ENCODE measurements around the gene NOSTRIN. TPM values are rescaled to one million over a fixed set of nuclear protein-coding genes. Genes with fewer than 3 reads are reported as not detected.

NOSTRIN gene
- total RNA-seq, 1 donor from 2014 or later = 9.4 TPM

GRCh38 chr2:168889635-168890005 lies 87.2 kb downstream of the NOSTRIN start:
- no peak for DNase-seq

DNA sequence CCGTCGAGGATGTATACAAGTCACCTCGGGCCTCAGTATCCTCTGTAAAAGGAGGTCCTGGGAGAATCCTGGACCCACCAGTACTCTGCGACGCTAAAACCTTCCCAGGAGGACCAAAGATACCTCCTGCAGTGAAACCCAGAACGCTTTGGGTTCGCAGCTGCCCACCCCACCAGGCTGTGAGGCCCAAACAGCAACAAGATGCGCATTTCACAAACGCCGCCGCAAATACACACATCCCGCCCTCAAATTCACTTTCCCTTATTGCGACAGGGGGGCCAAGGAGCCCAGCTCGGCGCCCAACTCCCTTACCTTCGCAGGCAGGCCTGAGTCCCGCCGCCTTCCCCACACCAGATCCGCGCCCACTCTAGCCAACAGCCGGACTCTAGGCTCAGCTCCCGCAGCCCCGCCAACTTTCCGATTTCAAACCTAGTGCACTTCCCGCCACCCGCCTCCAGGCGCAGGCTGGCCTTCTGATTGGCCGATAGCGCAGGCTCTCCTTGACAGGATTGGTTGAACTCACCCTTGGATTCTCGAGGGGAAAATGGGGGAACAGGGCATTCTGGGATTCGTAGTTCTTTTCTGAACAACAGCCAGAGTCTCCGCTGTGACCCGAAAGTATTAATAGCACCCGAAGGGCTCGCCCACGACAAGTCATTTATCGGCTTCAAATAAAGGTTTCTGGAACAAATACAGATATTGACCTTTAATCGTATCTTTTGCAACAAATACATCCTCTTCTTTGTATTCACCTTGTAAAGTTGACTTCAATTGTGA lies 87.8 kb downstream of the NOSTRIN start, which contains the start of gene SPC25:
TSS of gene SPC25 (minus strand) at position 425 of the 777 bp plus-strand sequence. CDS start 911 bp downstream, outside the sequence.
- DNase-seq = peak; percentile 93

GRCh38 chr2:168892327-168892726 lies 89.9 kb downstream of the NOSTRIN start:
- no peak for DNase-seq

- no peak for DNase-seq
Measured at GRCh38 chr2:168894101-168894500, 91.7 kb downstream of the NOSTRIN start.

DNA sequence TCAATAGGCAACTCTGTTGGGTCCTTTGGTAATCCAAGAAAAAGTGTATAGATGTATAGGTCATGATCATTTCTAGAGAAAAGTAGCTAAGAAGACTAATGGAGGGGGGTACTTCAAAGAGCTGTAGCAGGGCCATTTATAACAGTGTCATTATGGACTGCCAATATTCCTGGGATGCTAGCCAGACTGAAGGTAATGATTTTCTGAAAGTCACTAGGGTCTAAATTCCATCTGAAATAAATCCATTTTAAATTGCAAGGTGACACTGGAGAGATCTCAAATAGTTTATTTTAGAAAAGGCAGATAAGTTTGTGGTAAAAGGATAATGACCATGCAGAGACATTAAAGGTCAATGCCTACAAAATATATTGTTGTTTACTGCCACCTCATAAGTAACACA lies 92.3 kb downstream of the NOSTRIN start:
- DNase-seq = no peak

DNA sequence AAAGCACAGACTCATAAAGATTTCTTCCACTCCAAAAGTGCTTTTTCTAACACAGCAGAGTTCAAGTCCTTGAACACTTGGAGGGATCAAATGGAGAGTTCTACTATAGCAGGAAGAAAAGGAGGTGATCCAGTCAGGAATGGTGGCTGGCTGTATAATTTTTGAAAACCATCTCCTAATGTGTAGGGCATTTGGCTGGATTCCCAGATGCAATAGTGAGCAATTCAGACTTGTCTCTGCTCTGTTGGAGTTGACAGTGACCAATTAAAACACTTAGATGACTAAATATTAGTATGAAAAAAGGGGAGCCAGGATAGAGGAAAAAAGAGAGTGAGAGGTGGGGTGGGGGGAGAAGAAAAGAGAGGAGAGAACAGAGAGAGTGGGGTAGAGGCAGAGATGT lies 93.3 kb downstream of the NOSTRIN start:
- no peak for DNase-seq

GRCh38 chr2:168896783-168897182 lies 94.3 kb downstream of the NOSTRIN start:
- no peak for DNase-seq

GRCh38 chr2:168897449-168897848 lies 95.0 kb downstream of the NOSTRIN start:
- DNase-seq = no peak

GRCh38 chr2:168901003-168901402 lies 98.6 kb downstream of the NOSTRIN start, which contains the start of gene G6PC2:
Gene G6PC2 (plus strand): TSS chr2:168901291. CDS start chr2:168901332, 41 bp downstream.
- DNase-seq = no peak

DNA sequence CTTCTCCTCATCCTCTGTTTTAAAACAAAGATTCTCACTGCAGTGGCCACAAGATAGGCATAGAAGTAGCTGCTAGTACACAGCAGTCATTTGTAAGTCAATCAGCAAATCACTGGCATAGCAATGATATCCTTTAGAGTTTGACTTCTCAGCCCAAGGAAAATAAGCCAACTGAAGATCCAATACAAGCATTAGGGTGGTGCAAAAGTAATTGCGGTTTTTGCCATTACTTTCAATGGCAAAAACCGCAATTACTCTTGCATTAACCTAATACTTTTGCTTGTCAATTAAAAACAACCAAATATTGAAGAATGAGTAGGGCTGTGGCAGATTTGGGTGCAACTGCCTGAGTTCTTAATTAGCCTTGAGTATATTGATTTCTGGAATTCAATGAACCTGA lies 101.5 kb downstream of the NOSTRIN start:
- no peak for DNase-seq

- no peak for DNase-seq
Measured at GRCh38 chr2:168904358-168904757, 101.9 kb downstream of the NOSTRIN start.

- no peak for DNase-seq
Measured at GRCh38 chr2:168907940-168908662, 105.7 kb downstream of the NOSTRIN start.

DNA sequence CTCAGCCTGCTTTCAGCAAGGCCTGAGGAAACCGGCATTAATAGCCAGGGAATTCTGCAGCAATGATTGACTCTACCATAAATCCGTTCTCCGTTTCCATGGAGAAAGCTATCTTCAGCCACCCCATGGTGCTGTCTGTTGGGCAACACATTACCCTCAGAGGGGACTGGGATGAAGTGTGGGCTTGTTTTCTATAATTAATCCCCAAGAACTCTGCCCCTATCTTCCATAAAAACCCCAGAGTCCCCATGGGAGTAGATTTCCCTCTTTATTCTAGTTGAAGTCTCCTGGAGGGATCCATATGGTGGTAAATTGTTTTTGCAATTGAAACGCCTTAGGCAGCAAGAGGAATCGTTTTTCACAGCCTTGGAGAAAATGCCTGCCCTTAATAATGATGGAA lies 107.9 kb downstream of the NOSTRIN start:
- DNase-seq = no peak

DNA sequence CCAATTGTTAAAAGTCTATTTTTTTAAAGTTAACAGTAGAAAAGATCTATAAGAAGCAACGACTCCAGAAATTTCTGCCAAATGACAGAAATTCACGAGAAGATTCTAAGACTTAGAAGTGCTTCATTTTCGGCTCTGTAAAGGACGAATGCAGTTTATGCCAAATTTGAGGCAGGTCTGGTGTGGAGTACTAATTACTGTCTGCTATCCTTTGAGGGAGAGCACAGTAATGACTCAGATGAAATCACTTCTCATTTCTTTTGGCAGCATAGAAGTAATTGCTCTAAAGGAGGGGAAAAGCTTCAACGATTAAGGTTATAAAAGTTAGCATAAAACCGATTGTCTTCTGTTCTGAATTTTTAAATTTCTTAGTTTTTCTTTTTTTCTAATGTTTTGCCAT lies 110.0 kb downstream of the NOSTRIN start:
- no peak for DNase-seq

DNA sequence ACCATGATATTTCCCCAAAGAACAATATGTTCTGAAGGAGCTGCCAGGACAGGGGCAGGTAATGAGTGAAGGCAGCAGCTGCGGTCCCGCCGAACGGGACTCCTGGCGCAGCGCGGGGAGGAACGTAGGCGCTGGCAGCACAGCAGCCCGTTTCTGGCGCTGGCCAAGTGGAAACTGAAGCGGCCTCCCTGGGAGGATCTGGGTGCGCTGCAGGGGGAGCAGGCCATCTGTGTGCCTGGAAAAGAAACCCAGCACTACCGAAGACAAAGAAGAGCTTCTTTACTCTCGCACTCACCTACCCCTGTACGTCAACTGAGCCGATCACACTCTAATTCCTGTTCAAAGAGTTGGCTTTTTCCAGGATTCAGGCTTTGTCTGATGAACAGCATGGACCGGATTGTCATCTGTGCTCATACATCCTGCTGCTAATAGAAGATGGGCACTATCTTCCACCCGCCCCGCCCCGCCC lies 110.5 kb downstream of the NOSTRIN start:
- DNase-seq = no peak

DNA sequence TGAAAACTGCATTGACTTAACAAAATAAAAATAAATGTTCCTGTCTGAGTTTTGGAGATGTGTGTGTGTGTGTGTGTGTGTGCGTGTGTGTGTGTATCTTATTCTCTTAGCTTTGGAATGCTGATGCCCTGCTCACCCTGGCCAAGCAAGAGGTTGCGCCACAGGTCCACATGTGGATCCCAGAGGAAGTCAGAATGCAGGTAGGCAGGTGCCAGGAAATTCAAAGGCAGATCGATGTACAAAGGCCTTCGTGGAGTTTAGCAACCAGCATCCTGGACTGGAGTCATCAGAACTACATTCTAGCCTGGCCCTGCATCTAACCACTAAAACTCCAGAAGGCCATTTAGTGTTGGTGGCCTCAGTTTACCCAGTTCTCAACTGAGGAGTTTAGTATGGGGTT lies 111.1 kb downstream of the NOSTRIN start:
- DNase-seq = no peak

Other genes with a start within 250 kb of the NOSTRIN start
- 8.2 TPM for gene SPC25, start 87.8 kb downstream of the NOSTRIN start, total RNA-seq
- gene G6PC2, start 98.7 kb downstream of the NOSTRIN start, total RNA-seq = not detected
- gene ABCB11, start 228.7 kb downstream of the NOSTRIN start, total RNA-seq = 0.79 TPM

Measured in skin of body (tissue), 2 donors.